NT2/D1 (cell line): ENCODE data around the gene CSNK1D.
"Not testable (repeated sequence)": the region's sequence is repeated elsewhere in the genome, so short reads cannot be mapped to it uniquely, and the experiment has no call there.

Experiments used
- SUZ12 ChIP-seq: IDR thresholded peaks from 2 replicates; pipeline ENCODE4 v1.6.1; 2011; ENCODE audit not compliant: insufficient read length, insufficient read depth; ENCODE audit errors: extremely low read depth
- YY1 ChIP-seq: IDR thresholded peaks from 2 replicates; pipeline ENCODE4 v1.6.1; 2011; ENCODE audit not compliant: insufficient read length, insufficient read depth
- ZNF274 ChIP-seq: IDR thresholded peaks from 2 replicates; pipeline ENCODE4 v1.6.1; 2011; ENCODE audit warnings: mild to moderate bottlenecking, low read depth, low read length

GRCh38 chr17:82193050-82193449 is 80.5 kb downstream of the CSNK1D start:
- TF ChIP-seq YY1, ZNF274, SUZ12: not testable (repeated sequence)
